ENCODE data around the gene EML4.

EML4 gene

DNA sequence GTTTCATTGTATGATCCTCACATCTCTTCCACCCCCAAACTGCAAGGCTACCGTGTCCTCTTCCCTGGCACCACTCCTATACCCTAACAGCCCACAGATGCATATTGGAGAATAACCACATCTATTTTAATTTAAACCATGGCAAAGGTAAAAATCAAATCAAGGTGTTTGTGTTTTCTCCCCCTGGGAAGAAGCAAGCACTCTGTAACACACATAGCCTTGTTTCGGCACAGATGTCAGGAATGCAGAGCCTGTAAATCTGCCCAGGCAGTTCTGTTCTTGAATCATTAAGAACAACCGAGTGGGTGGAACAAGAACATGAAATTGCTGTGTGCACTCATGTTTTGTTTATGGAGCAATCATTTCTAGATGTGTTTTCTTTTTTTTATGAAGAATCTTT, 198.7 kb downstream of the EML4 start:
- no peak overlapping the region for H3K4me3 ChIP-seq (ENCODE audit: control insufficient read depth, low read depth, low read length)
- DNase-seq (ENCODE audit: low read depth) = peak; percentile 63
- TF ChIP-seq, protein P1, sequence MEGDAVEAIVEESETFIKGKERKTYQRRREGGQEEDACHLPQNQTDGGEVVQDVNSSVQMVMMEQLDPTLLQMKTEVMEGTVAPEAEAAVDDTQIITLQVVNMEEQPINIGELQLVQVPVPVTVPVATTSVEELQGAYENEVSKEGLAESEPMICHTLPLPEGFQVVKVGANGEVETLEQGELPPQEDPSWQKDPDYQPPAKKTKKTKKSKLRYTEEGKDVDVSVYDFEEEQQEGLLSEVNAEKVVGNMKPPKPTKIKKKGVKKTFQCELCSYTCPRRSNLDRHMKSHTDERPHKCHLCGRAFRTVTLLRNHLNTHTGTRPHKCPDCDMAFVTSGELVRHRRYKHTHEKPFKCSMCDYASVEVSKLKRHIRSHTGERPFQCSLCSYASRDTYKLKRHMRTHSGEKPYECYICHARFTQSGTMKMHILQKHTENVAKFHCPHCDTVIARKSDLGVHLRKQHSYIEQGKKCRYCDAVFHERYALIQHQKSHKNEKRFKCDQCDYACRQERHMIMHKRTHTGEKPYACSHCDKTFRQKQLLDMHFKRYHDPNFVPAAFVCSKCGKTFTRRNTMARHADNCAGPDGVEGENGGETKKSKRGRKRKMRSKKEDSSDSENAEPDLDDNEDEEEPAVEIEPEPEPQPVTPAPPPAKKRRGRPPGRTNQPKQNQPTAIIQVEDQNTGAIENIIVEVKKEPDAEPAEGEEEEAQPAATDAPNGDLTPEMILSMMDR (conservative IDR thresholded peaks at IDR 0.05; ENCODE audit: control insufficient read depth, insufficient read depth, low read depth, low read length) = no peak

DNA sequence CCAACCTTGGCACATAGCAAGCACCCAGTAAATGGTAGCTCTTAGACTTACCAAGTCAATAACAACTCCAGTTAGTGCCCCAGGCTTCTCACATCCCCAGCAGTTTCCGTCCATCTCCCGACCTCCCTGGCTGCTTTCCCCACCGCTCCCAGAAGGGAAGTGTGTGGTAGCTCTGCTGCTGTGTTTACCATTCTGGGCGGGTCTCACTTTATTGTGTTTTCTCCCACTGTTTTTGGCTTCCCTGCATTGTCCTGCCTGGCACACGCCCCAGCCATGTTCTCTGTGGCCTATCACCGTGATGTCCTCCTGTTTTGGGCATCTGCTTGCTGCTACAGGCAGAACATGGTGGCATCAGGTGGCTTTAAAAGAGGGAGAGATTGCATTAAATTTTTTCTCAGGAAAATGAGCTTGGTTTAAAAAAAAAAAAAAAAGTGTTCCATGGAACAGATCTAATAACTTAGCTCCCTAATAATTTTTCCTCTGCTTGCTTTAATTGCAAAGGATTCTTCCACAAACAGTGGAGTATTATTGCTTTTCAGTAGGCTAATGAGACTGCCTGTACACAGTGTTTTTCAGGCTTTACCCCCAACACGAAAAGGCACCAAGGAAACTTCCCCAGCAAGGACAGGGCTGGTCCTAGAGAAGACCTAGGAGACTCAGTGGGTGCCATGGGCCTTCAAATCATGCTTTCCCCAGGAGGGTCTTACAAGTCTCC, 199.8 kb downstream of the EML4 start:
- TF ChIP-seq, protein P1 (conservative IDR thresholded peaks at IDR 0.05; ENCODE audit: control insufficient read depth, insufficient read depth, low read depth, low read length) = no peak
- no peak for DNase-seq (ENCODE audit: low read depth)
- H3K4me3 ChIP-seq (ENCODE audit: control insufficient read depth, low read depth, low read length) = no peak overlapping the region

DNA sequence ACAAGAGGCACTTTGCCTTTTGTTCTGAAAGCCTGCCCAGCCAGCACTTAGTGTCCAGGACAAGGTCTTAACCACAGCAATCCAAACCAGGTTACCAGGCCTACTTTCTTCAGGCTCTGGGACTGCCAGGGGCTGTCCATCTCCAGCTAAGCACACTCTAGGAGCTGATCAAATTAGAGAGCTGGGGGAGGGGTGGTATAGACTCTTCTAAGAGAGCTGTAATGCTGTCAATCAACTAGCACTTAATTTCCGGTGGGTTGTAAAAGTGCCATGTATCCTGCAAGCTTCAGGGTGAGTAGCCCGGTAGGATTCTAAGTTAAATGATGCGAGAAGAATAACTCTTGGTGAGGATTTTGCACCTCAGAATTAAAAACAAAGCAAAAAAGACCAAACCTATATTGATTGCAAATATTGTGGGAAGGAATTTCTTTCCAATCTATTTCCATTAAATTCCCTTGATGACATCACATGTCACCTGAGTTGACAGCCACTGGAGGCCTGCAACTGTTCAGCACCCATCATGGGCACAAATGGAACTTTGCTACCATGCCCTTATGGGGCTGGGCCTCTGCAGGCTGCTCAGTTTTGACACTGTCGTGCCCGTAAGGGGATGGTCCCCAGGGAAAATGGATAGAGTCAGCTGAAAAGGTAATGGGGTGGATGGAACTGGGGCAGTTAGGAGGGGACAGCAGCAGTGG, 200.5 kb downstream of the EML4 start:
- no peak overlapping the region for H3K4me3 ChIP-seq (ENCODE audit: control insufficient read depth, low read depth, low read length)
- TF ChIP-seq, protein P1 (conservative IDR thresholded peaks at IDR 0.05; ENCODE audit: control insufficient read depth, insufficient read depth, low read depth, low read length) = no peak
- no peak for DNase-seq (ENCODE audit: low read depth)

DNA sequence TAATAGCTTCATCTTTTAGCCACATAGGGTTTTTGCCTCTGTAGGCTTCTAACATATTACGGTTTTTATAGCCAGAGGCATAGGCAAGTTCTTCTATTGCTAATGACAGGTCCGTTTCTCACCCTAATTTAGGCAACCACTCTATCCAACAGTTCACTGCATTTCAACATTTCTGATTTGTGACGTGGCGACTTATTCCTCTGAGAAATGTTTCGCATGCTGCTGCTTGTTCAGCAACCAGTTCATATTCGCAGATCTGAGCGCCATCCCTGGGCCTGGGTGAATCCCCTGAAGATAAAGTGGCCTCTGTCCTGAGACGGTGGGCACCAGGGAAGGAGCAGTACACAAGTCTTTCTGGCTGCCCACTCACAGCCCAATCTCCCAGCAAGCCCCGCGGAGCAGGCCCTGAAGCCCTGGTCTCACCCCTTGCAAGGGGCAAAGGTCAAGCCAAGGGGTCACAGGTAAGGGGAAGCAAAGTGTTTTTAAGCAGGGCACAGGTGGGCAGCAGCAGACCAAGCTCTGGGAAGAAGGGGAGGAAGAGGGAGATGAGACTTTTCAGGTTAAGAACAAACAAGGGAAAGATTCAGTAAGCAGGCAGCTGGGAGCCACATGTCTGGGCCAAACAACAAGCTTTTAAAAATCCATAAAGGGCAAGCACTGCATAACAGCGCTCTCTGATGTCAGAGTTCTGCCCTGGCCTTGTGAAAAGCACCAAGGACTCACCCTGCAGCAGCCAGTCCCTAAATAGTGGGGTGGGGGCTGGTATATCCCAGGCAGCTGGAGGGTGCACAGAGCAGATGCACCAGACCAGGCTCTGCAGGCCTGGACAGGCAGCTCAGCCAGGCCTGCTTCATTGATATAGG, 202.7 kb downstream of the EML4 start:
- no peak overlapping the region for H3K4me3 ChIP-seq (ENCODE audit: control insufficient read depth, low read depth, low read length)
- no peak for DNase-seq (ENCODE audit: low read depth)
- TF ChIP-seq, protein P1 (conservative IDR thresholded peaks at IDR 0.05; ENCODE audit: control insufficient read depth, insufficient read depth, low read depth, low read length) = no peak

DNA sequence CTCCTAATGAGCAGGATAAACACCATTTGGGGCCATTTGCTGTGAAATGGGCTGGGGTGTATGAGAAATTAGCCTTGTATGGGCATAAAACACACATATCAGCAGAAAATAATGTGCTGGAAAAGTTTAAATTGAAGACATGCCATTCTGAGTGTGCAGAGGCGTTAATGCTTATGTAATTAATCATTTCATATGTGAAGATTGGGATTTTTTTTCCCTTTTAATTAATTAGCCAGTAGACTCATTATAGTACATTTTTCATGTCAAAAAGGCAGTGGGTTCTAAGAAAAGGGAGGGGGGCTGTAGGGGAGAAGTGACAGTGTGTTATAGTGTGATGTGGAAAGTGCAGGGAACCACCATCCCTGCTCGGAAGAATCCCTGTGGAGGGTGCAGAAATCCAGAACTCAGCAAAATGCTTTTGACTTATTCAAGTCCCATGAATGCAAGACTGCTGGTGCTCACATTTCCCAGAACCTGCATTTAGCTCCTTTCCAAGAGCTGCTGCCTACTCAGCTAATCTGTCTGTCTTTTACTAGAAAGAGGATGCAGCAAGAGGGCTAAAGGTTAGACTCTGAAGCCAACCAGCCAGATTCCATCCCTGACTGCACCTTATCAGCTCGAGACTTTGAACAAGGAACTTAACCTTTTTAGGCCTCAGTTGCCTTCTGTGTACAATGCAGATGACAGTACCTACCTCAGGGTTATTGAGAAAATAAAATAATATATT, 203.5 kb downstream of the EML4 start:
- no peak overlapping the region for H3K4me3 ChIP-seq (ENCODE audit: control insufficient read depth, low read depth, low read length)
- no peak for DNase-seq (ENCODE audit: low read depth)
- TF ChIP-seq, protein P1 (conservative IDR thresholded peaks at IDR 0.05; ENCODE audit: control insufficient read depth, insufficient read depth, low read depth, low read length) = no peak

DNA sequence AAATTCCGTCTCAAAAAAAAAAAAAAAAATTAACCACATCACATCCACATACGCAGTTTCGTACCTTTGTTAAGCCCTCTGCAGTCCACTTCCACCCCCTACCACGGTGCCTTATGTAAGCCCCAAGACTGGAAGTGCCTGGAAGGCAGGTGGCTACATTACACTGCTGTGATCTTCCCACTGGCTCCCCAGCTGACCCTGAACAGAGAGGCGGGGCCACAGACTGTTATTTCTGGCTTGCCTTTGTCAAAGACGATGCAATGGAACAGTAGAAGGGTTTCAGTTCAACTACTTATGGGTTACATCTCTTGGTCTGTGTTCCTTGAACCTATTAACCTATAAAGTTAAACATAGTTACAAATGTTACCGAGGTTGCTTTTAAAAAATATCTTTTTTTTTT, 207.6 kb downstream of the EML4 start:
- TF ChIP-seq, protein P1 (conservative IDR thresholded peaks at IDR 0.05; ENCODE audit: control insufficient read depth, insufficient read depth, low read depth, low read length) = no peak
- H3K4me3 ChIP-seq (ENCODE audit: control insufficient read depth, low read depth, low read length) = no peak overlapping the region
- no peak for DNase-seq (ENCODE audit: low read depth)

All from fibroblast of mammary gland (primary cell).